HG02943 (cell line): ENCODE measurements around the gene CDC14C.
"Not testable (repeated sequence)": the region's sequence is repeated elsewhere in the genome, so short reads cannot be mapped to it uniquely, and the experiment has no call there.

Source experiments
- ATAC-seq: cut with Tn5 transposase; IDR thresholded peaks from one replicate; pipeline ENCODE4 v1.9.1; 2021; ENCODE audit warnings: mild to moderate bottlenecking, low read depth, moderate library complexity; ENCODE audit not compliant: unreplicated experiment

Gene CDC14C

GRCh38 chr7:48924433-48924832 lies at the start of gene CDC14C:
CDC14C (plus strand) TSS chr7:48924547; CDS start chr7:48924673, 126 bp downstream.
- ATAC-seq, result no peak

- no peak for ATAC-seq
Observed at GRCh38 chr7:48875045-48875916, 49.1 kb upstream of the CDC14C start.

GRCh38 chr7:48876087-48876486 lies 48.3 kb upstream of the CDC14C start:
- no peak for ATAC-seq

- no peak for ATAC-seq
Observed at GRCh38 chr7:48880851-48881250, 43.5 kb upstream of the CDC14C start.

- ATAC-seq, result no peak
Observed at GRCh38 chr7:48887500-48887899, 36.8 kb upstream of the CDC14C start.

GRCh38 chr7:48894574-48894973 lies 29.8 kb upstream of the CDC14C start:
- no peak for ATAC-seq

- no peak for ATAC-seq
Observed at GRCh38 chr7:48899932-48900331, 24.4 kb upstream of the CDC14C start.

- no peak for ATAC-seq
Observed at GRCh38 chr7:48901966-48902365, 22.4 kb upstream of the CDC14C start.

- no peak for ATAC-seq
Observed at GRCh38 chr7:48904975-48905374, 19.4 kb upstream of the CDC14C start.

GRCh38 chr7:48905686-48906085 lies 18.7 kb upstream of the CDC14C start:
- not testable (repeated sequence) for ATAC-seq

GRCh38 chr7:48909887-48910286 lies 14.5 kb upstream of the CDC14C start:
- ATAC-seq, result not testable (repeated sequence)

- no peak for ATAC-seq
Observed at GRCh38 chr7:48931481-48931880, 7.1 kb downstream of the CDC14C start.

GRCh38 chr7:48932126-48932910 lies 8.0 kb downstream of the CDC14C start:
- ATAC-seq, result no peak

- no peak for ATAC-seq
Observed at GRCh38 chr7:48933549-48934085, 9.3 kb downstream of the CDC14C start.

GRCh38 chr7:48938539-48939295 lies 14.4 kb downstream of the CDC14C start:
- no peak for ATAC-seq

- no peak for ATAC-seq
Observed at GRCh38 chr7:48943279-48943990, 19.1 kb downstream of the CDC14C start.

- ATAC-seq, result no peak
Observed at GRCh38 chr7:48955916-48956315, 31.6 kb downstream of the CDC14C start.

- no peak for ATAC-seq
Observed at GRCh38 chr7:48959676-48960075, 35.3 kb downstream of the CDC14C start.

GRCh38 chr7:48962821-48963505 lies 38.6 kb downstream of the CDC14C start:
- ATAC-seq, result no peak
